CD4-positive, alpha-beta T cell (primary cell): ENCODE data around the gene PCDHB3. TPM values are rescaled to one million over a fixed set of nuclear protein-coding genes. Genes with fewer than 3 reads are reported as not detected.
A peak's percentile ranks its signal among the peaks of the same experiment; 100 is the strongest.
"Not testable (repeated sequence)": the region's sequence is repeated elsewhere in the genome, so short reads cannot be mapped to it uniquely, and the experiment has no call there.

Source experiments
- ATAC-seq: fragments of 200-7000 bp; cut with Tn5 transposase; one replicate; pipeline ENCODE4 v1.10.0; 2022; ENCODE audit warnings: mild to moderate bottlenecking; ENCODE audit not compliant: poor library complexity
- CTCF ChIA-PET: fragments of 350-600 bp; sonication (Branson Sonifier 250); formaldehyde crosslinking; loops from one replicate; lab custom pipeline; 2021; ENCODE audit warnings: antibody characterized with exemption, inconsistent platforms; lab: Charles Lee
- POLR2A ChIA-PET: fragments of 350-600 bp; sonication (Branson Sonifier 250); formaldehyde crosslinking; loops from one replicate; lab custom pipeline; 2021; ENCODE audit warnings: antibody characterized with exemption, inconsistent platforms; lab: Charles Lee
- DNase-seq, 14 experiments: peaks; one replicate each; pipeline ENCODE4 v3.0.0-alpha.2; 2013 to 2020; ENCODE audit warnings: mixed read lengths in 2 of 14
- H3K27ac ChIP-seq, 2 donors: one replicate each; pipeline versions ENCODE4 v1.5.1 to v1.7.0; 2013; ENCODE audit warnings: low read length in 2 of 2, low read depth in 1 of 2, mild to moderate bottlenecking in 1 of 2
- H3K27me3 ChIP-seq, 2 experiments: 1 replicate in 1 of 2; 2 replicates in 1 of 2; pipeline versions ENCODE4 v1.6.1 to v1.7.0; 2013; ENCODE audit warnings: low read length in 2 of 2, control low read depth in 1 of 2, mild to moderate bottlenecking in 1 of 2, moderate library complexity in 1 of 2; ENCODE audit not compliant: insufficient read depth in 2 of 2, control insufficient read depth in 1 of 2
- H3K36me3 ChIP-seq: one replicate; pipeline ENCODE4 v1.6.1; 2013; ENCODE audit warnings: low read length, control low read depth; ENCODE audit not compliant: insufficient read depth
- H3K4me1 ChIP-seq: one replicate; pipeline ENCODE4 v1.6.1; 2013; ENCODE audit warnings: low read length, control low read depth; ENCODE audit not compliant: insufficient read depth
- H3K4me3 ChIP-seq: one replicate; pipeline ENCODE4 v1.5.1; 2013; ENCODE audit warnings: mild to moderate bottlenecking, low read length, moderate library complexity
- H3K9me3 ChIP-seq, 2 experiments: 1 replicate in 1 of 2; 2 replicates in 1 of 2; pipeline versions ENCODE4 v1.6.1 to v1.7.0; 2013; ENCODE audit warnings: low read length in 2 of 2, mild to moderate bottlenecking in 2 of 2, control low read depth in 1 of 2, moderate library complexity in 1 of 2; ENCODE audit not compliant: control insufficient read depth in 1 of 2, insufficient read depth in 1 of 2
- H3K27ac Mint-ChIP-seq: one replicate; pipeline ENCODE4 v1.8.0; 2020; ENCODE audit warnings: mixed read lengths
- H3K27me3 Mint-ChIP-seq: one replicate; pipeline ENCODE4 v1.8.0; 2021; ENCODE audit warnings: mixed read lengths
- H3K36me3 Mint-ChIP-seq: one replicate; pipeline ENCODE4 v1.8.0; 2021; ENCODE audit warnings: low read depth, mixed read lengths
- H3K4me1 Mint-ChIP-seq: one replicate; pipeline ENCODE4 v1.8.0; 2021; ENCODE audit warnings: low read depth, mixed read lengths
- H3K4me3 Mint-ChIP-seq: one replicate; pipeline ENCODE4 v1.8.0; 2020; ENCODE audit warnings: mild to moderate bottlenecking, mixed read lengths
- H3K9me3 Mint-ChIP-seq: one replicate; pipeline ENCODE4 v1.8.0; 2020; ENCODE audit warnings: mixed read lengths
- intact Hi-C, 2 experiments: fragments of 100-400 bp; cut with DNase I in 1 of 2; cut with micrococcal nuclease in 1 of 2; formaldehyde crosslinking; loops; one replicate each; pipeline versions ENCODE4 v1.15.1 to v1.9.0; 2023 to 2025; cut with DNase I, micrococcal nuclease
- total RNA-seq, 174 experiments: library from RNA in 2 of 174; stranded (reverse) in 2 of 174; gene quantifications; one replicate each; pipeline ENCODE4 v1.2.3 and lab custom pipeline; 2021 to 2026
- TF ChIP-seq, protein P1 (sequence below): fragments of 200-600 bp; IDR thresholded peaks from one replicate; pipeline ENCODE4 v1.8.0; 2022; ENCODE audit warnings: antibody characterized with exemption, mild to moderate bottlenecking

PCDHB3 gene
- total RNA-seq, 2 experiments from 2014 or later: not detected

DNA sequence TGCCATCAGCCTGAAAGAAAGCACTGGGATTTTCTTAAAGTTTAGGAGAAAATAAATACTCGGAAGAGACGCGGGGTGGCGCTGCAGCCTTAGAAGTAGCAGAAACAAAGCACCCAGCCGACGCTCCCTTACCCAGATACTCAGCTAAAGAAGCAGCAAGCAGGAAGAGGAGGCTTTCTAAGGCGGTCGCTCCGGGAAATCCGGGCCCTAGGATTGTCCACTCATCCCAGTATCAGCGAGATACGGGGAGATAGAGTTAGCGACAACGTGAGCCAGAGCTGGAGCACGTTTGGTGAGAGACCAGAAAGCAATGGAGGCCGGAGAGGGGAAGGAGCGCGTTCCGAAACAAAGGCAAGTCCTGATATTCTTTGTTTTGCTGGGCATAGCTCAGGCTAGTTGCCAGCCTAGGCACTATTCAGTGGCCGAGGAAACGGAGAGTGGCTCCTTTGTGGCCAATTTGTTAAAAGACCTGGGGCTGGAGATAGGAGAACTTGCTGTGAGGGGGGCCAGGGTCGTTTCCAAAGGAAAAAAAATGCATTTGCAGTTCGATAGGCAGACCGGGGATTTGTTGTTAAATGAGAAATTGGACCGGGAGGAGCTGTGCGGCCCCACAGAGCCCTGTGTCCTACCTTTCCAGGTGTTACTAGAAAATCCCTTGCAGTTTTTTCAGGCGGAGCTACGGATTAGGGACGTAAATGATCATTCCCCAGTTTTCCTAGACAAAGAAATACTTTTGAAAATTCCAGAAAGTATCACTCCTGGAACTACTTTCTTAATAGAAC is 5.6 kb upstream of the PCDHB3 start, which contains the start of gene PCDHB2:
Gene PCDHB2, plus strand, starts transcription at position 135 of the 782 bp plus-strand sequence. Its CDS starts 176 bp downstream, at position 311.
- H3K36me3 ChIP-seq: no peaks in the 10 kb centered on the region
- POLR2A ChIA-PET: no interaction called here
- peaks cover 6% of the 10 kb centered on the region for H3K36me3 Mint-ChIP-seq

DNA sequence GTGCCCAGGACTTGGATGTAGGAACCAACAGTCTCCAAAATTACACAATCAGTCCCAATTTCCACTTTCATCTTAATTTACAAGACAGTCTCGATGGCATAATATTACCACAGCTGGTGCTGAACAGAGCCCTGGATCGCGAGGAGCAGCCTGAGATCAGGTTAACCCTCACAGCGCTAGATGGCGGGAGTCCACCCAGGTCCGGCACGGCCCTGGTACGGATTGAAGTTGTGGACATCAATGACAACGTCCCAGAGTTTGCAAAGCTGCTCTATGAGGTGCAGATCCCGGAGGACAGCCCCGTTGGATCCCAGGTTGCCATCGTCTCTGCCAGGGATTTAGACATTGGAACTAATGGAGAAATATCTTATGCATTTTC is 5.0 kb upstream of the PCDHB3 start:
- peaks cover 59% of the 10 kb centered on the region for H3K27me3 Mint-ChIP-seq
- H3K4me1 ChIP-seq: no peaks in the 10 kb centered on the region
- H3K36me3 Mint-ChIP-seq: peaks cover 6% of the 10 kb centered on the region
- no peak overlapping the region for H3K27ac ChIP-seq
- H3K9me3 ChIP-seq: peaks cover 3 to 29% of the 10 kb centered on the region in 2 experiments
- H3K27me3 ChIP-seq: peaks cover 18 to 31% of the 10 kb centered on the region in 2 experiments
- no peaks in the 10 kb centered on the region for H3K4me1 Mint-ChIP-seq
- intact Hi-C loops: no loop called here
- DNase-seq (no peak), ATAC-seq (no peak)
- H3K36me3 ChIP-seq: no peaks in the 10 kb centered on the region
- H3K4me3 Mint-ChIP-seq: no peak overlapping the region
- CTCF ChIA-PET: no interaction called here
- no peak overlapping the region for H3K4me3 ChIP-seq
- no peak overlapping the region for H3K27ac Mint-ChIP-seq
- POLR2A ChIA-PET: no interaction called here
- peaks cover 15% of the 10 kb centered on the region for H3K9me3 Mint-ChIP-seq
- TF ChIP-seq, protein P1, sequence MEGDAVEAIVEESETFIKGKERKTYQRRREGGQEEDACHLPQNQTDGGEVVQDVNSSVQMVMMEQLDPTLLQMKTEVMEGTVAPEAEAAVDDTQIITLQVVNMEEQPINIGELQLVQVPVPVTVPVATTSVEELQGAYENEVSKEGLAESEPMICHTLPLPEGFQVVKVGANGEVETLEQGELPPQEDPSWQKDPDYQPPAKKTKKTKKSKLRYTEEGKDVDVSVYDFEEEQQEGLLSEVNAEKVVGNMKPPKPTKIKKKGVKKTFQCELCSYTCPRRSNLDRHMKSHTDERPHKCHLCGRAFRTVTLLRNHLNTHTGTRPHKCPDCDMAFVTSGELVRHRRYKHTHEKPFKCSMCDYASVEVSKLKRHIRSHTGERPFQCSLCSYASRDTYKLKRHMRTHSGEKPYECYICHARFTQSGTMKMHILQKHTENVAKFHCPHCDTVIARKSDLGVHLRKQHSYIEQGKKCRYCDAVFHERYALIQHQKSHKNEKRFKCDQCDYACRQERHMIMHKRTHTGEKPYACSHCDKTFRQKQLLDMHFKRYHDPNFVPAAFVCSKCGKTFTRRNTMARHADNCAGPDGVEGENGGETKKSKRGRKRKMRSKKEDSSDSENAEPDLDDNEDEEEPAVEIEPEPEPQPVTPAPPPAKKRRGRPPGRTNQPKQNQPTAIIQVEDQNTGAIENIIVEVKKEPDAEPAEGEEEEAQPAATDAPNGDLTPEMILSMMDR: no peak

More for the DNA sequence above, 5.6 kb upstream of the PCDHB3 start, which contains the start of gene PCDHB2:
- Mint-ChIP-seq H3K9me3 (peaks cover 15% of the 10 kb centered on the region), H3K27me3 (peaks cover 57% of the 10 kb centered on the region), H3K4me3 (no peak within 1 kb of the TSS), H3K4me1 (no peaks in the 10 kb centered on the region), H3K27ac (no peak within 1 kb of the TSS)
- peak in 2 of 14 experiments; percentile 3 to 9 for DNase-seq
- no peak within 1 kb of the TSS for H3K4me3 ChIP-seq
- intact Hi-C loops: no loop called here
- TF ChIP-seq, protein P1: no peak
- CTCF ChIA-PET: no interaction called here
- H3K27me3 ChIP-seq: peaks cover 15 to 26% of the 10 kb centered on the region in 2 experiments
- H3K9me3 ChIP-seq: peaks cover 3 to 30% of the 10 kb centered on the region in 2 experiments
- H3K4me1 ChIP-seq: no peaks in the 10 kb centered on the region
- ATAC-seq: no peak
- no peak within 1 kb of the TSS for H3K27ac ChIP-seq

DNA sequence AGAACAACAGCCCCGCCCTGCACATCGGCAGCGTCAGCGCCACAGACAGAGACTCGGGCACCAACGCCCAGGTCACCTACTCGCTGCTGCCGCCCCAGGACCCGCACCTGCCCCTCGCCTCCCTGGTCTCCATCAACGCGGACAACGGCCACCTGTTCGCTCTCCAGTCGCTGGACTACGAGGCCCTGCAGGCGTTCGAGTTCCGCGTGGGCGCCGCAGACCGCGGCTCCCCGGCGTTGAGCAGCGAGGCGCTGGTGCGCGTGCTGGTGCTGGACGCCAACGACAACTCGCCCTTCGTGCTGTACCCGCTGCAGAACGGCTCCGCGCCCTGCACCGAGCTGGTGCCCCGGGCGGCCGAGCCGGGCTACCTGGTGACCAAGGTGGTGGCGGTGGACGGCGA is 4.1 kb upstream of the PCDHB3 start:
- H3K27ac ChIP-seq, H3K27ac Mint-ChIP-seq, ATAC-seq, POLR2A ChIA-PET, H3K4me1 ChIP-seq, H3K4me3 Mint-ChIP-seq, H3K36me3 Mint-ChIP-seq, DNase-seq, H3K4me1 Mint-ChIP-seq, H3K4me3 ChIP-seq, CTCF ChIA-PET, intact Hi-C loops, H3K36me3 ChIP-seq: not testable (repeated sequence)
- Mint-ChIP-seq H3K27me3 (peaks cover 61% of the 10 kb centered on the region), H3K9me3 (peaks cover 11% of the 10 kb centered on the region)
- peaks cover 3 to 37% of the 10 kb centered on the region in 2 experiments for H3K9me3 ChIP-seq
- H3K27me3 ChIP-seq: peaks cover 27 to 40% of the 10 kb centered on the region in 2 experiments

DNA sequence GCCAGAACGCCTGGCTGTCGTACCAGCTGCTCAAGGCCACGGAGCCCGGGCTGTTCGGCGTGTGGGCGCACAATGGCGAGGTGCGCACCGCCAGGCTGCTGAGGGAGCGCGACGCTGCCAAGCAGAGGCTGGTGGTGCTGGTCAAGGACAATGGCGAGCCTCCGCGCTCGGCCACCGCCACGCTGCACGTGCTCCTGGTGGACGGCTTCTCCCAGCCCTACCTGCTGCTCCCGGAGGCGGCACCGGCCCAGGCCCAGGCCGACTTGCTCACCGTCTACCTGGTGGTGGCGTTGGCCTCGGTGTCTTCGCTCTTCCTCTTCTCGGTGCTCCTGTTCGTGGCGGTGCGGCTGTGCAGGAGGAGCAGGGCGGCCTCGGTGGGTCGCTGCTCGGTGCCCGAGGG is 3.7 kb upstream of the PCDHB3 start:
- CTCF ChIA-PET, ATAC-seq: not testable (repeated sequence)

More for the DNA sequence above, 3.7 kb upstream of the PCDHB3 start:
- H3K4me1 ChIP-seq, H3K4me1 Mint-ChIP-seq, H3K36me3 ChIP-seq, DNase-seq, H3K4me3 Mint-ChIP-seq, H3K27ac Mint-ChIP-seq, POLR2A ChIA-PET, intact Hi-C loops, H3K36me3 Mint-ChIP-seq, H3K27ac ChIP-seq, H3K4me3 ChIP-seq: not testable (repeated sequence)
- Mint-ChIP-seq H3K27me3 (peaks cover 66% of the 10 kb centered on the region), H3K9me3 (peaks cover 11% of the 10 kb centered on the region)
- H3K27me3 ChIP-seq: peaks cover 28 to 42% of the 10 kb centered on the region in 2 experiments
- H3K9me3 ChIP-seq: peaks cover 3 to 39% of the 10 kb centered on the region in 2 experiments
